Keratinocyte (primary cell): Measurements from ENCODE around the gene CEBPE.

Source experiments
- EZH2 ChIP-seq: IDR thresholded peaks from one replicate; pipeline ENCODE4 v1.6.1; 2012; ENCODE audit warnings: inconsistent platforms, mild to moderate bottlenecking, low read length, moderate library complexity
- TF ChIP-seq, protein P1 (sequence below), 3 experiments: IDR thresholded peaks in 1 of 3; conservative IDR thresholded peaks in 1 of 3; optimal IDR thresholded peaks in 1 of 3; 2 replicates in 2 of 3; 3 replicates in 1 of 3; pipeline versions ENCODE3 to v1.5.1; 2011; ENCODE audit warnings: low read length in 3 of 3, mild to moderate bottlenecking in 3 of 3, moderate library complexity in 2 of 3, control low read depth in 1 of 3, inconsistent platforms in 1 of 3; ENCODE audit not compliant: insufficient read depth in 2 of 3; ENCODE audit errors: extremely low read depth in 1 of 3

DNA sequence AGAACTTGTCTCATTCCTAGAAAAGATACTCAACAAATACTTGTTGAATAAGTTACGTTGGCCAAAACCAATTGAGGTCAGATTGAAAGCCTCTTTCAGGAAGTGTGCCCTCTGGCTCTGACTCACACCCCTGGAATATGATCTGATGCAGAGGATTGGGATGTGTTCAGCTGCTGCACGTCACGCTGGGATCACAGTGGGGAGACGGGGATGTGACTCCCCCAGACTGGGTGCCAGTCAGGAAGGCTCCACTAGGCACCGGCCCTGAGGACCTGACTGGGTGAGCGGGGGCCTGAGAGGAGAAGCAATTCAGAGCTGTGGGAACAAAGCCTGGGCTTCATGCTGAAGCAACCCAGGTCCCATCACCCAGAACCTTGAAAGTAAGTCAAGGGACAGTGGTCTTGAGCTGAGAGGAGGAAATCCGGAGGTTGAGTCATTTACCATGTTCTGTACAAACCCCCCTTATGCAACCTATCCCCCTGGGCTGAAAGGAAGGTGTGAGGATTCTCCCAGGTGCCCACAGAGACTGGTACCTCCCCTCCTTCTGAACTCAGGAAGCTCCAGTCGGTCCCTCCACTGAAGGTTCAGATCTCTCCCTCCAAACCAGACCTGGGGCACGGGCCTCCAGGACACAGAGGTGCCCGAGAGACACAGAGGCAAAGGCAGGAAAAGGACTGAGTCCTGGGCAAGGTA is 3.9 kb downstream of the CEBPE start:
- TF ChIP-seq, protein P1, sequence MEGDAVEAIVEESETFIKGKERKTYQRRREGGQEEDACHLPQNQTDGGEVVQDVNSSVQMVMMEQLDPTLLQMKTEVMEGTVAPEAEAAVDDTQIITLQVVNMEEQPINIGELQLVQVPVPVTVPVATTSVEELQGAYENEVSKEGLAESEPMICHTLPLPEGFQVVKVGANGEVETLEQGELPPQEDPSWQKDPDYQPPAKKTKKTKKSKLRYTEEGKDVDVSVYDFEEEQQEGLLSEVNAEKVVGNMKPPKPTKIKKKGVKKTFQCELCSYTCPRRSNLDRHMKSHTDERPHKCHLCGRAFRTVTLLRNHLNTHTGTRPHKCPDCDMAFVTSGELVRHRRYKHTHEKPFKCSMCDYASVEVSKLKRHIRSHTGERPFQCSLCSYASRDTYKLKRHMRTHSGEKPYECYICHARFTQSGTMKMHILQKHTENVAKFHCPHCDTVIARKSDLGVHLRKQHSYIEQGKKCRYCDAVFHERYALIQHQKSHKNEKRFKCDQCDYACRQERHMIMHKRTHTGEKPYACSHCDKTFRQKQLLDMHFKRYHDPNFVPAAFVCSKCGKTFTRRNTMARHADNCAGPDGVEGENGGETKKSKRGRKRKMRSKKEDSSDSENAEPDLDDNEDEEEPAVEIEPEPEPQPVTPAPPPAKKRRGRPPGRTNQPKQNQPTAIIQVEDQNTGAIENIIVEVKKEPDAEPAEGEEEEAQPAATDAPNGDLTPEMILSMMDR (optimal IDR thresholded peaks at IDR 0.05 in 1 of 3, IDR thresholded peaks at IDR 0.05 in 1 of 3, conservative IDR thresholded peaks at IDR 0.05 in 1 of 3; ENCODE audit: extremely low read depth in 1 of 3, insufficient read depth in 2 of 3, low read length in 3 of 3) = no peak
- no peak for TF ChIP-seq EZH2
